LNCaP clone FGC (cell line): Measurements from ENCODE around the gene UTS2B.

Experiments used
- DNase-seq: peaks from one replicate; pipeline ENCODE4 v3.0.0-alpha.2; 2011; ENCODE audit warnings: low read depth
- H3K4me3 ChIP-seq: 2 replicates; pipeline ENCODE4 v1.5.1; 2011; ENCODE audit warnings: mild to moderate bottlenecking, low read depth, low read length, control low read depth
- CTCF ChIP-seq: IDR thresholded peaks from 2 replicates; pipeline ENCODE4 v1.5.1; 2012; ENCODE audit warnings: mild to moderate bottlenecking; ENCODE audit not compliant: control insufficient read depth, insufficient read depth; ENCODE audit errors: extremely low read depth

UTS2B gene

GRCh38 chr3:191343913-191344312 is 13.6 kb upstream of the UTS2B start:
- no peak overlapping the region for H3K4me3 ChIP-seq

GRCh38 chr3:191343115-191343514 is 12.8 kb upstream of the UTS2B start:
- no peak overlapping the region for H3K4me3 ChIP-seq
- no peak for DNase-seq
- TF ChIP-seq CTCF: no peak

More at GRCh38 chr3:191343913-191344312, 13.6 kb upstream of the UTS2B start:
- DNase-seq: no peak
- TF ChIP-seq CTCF: no peak

GRCh38 chr3:191342411-191342810 is 12.1 kb upstream of the UTS2B start:
- no peak for TF ChIP-seq CTCF
- no peak for DNase-seq
- no peak overlapping the region for H3K4me3 ChIP-seq

GRCh38 chr3:191342006-191342405 is 11.7 kb upstream of the UTS2B start:
- DNase-seq: no peak
- H3K4me3 ChIP-seq: no peak overlapping the region
- no peak for TF ChIP-seq CTCF

GRCh38 chr3:191340966-191341365 is 10.6 kb upstream of the UTS2B start:
- no peak for TF ChIP-seq CTCF
- no peak overlapping the region for H3K4me3 ChIP-seq
- DNase-seq: no peak

- no peak for DNase-seq
- no peak for TF ChIP-seq CTCF
- no peak overlapping the region for H3K4me3 ChIP-seq
These were observed 10.0 kb upstream of the UTS2B start for GRCh38 chr3:191340351-191340750.

- no peak for TF ChIP-seq CTCF
- DNase-seq: no peak
- no peak overlapping the region for H3K4me3 ChIP-seq
These were observed 9.1 kb upstream of the UTS2B start for GRCh38 chr3:191339316-191339917.
